22Rv1 (cell line): ENCODE data around the gene COL13A1.

Source experiments
- CTCF ChIP-seq: fragments of 450-650 bp; IDR thresholded peaks from 2 replicates; pipeline ENCODE4 v1.5.1; 2017; ENCODE audit warnings: mild to moderate bottlenecking
- ZFX ChIP-seq: fragments of 450-650 bp; IDR thresholded peaks from 2 replicates; pipeline ENCODE4 v1.6.1; 2017; ENCODE audit warnings: antibody characterized with exemption, borderline replicate concordance

GRCh38 chr10:69786791-69787190, 14.9 kb upstream of the COL13A1 start:
- TF ChIP-seq CTCF, result no peak
- no peak for TF ChIP-seq ZFX
